GM10266 (cell line): ENCODE results near the gene SIGLEC9.

Experiments
- DNase-seq: peaks from one replicate; pipeline ENCODE4 v3.0.0; 2012; ENCODE audit errors: extremely low spot score
- CTCF ChIP-seq: IDR thresholded peaks from 2 replicates; pipeline ENCODE4 v1.5.1; 2012; ENCODE audit warnings: mild to moderate bottlenecking, low read depth; ENCODE audit not compliant: control insufficient read depth, insufficient read depth; ENCODE audit errors: missing control alignments

Gene SIGLEC9

GRCh38 chr19:51145916-51146493, 21.3 kb downstream of the SIGLEC9 start:
- no peak for DNase-seq
- TF ChIP-seq CTCF, result no peak

GRCh38 chr19:51146751-51147150, 22.0 kb downstream of the SIGLEC9 start:
- no peak for TF ChIP-seq CTCF
- DNase-seq, result no peak

- DNase-seq, result no peak
- no peak for TF ChIP-seq CTCF
Measured at GRCh38 chr19:51147663-51148062, 23.0 kb downstream of the SIGLEC9 start.

- DNase-seq, result no peak
- TF ChIP-seq CTCF, result no peak
Measured at GRCh38 chr19:51148580-51148979, 23.9 kb downstream of the SIGLEC9 start.

GRCh38 chr19:51150627-51151026, 25.9 kb downstream of the SIGLEC9 start:
- no peak for TF ChIP-seq CTCF

GRCh38 chr19:51156710-51157109, 32.0 kb downstream of the SIGLEC9 start:
- TF ChIP-seq CTCF, result no peak
- DNase-seq, result no peak

More at GRCh38 chr19:51150627-51151026, 25.9 kb downstream of the SIGLEC9 start:
- DNase-seq, result no peak

- TF ChIP-seq CTCF, result no peak
- DNase-seq, result no peak
Measured at GRCh38 chr19:51157265-51157664, 32.6 kb downstream of the SIGLEC9 start.
